GM21825 (cell line): Measurements from ENCODE around the gene C1orf159.
A peak's percentile ranks its signal among the peaks of the same experiment; 100 is the strongest.

Source experiments
- ATAC-seq: cut with Tn5 transposase; IDR thresholded peaks from one replicate; pipeline ENCODE4 v1.9.1; 2021; ENCODE audit warnings: mild to moderate bottlenecking, moderate library complexity; ENCODE audit not compliant: unreplicated experiment

The C1orf159 gene

GRCh38 chr1:1043411-1043810 lies 72.5 kb downstream of the C1orf159 start:
- no peak for ATAC-seq

GRCh38 chr1:1042835-1043234 lies 73.1 kb downstream of the C1orf159 start:
- ATAC-seq, result no peak

GRCh38 chr1:1041873-1042272 lies 74.0 kb downstream of the C1orf159 start:
- ATAC-seq, result no peak

- ATAC-seq, result no peak
Measured at GRCh38 chr1:1041092-1041523, 74.8 kb downstream of the C1orf159 start.

- ATAC-seq, result peak; percentile 39
Measured at GRCh38 chr1:1040004-1040991, 75.6 kb downstream of the C1orf159 start.

- ATAC-seq, result no peak
Measured at GRCh38 chr1:1039145-1039910, 76.6 kb downstream of the C1orf159 start.

- ATAC-seq, result peak; percentile 43
Measured at GRCh38 chr1:1038694-1039093, 77.2 kb downstream of the C1orf159 start.

- no peak for ATAC-seq
Measured at GRCh38 chr1:1037366-1038327, 78.2 kb downstream of the C1orf159 start.

GRCh38 chr1:1035291-1035943 lies 80.5 kb downstream of the C1orf159 start:
- ATAC-seq, result no peak

GRCh38 chr1:1034439-1034781 lies 81.5 kb downstream of the C1orf159 start:
- ATAC-seq, result no peak

- ATAC-seq, result no peak
Measured at GRCh38 chr1:1033731-1034438, 82.0 kb downstream of the C1orf159 start.

- peak; percentile 72 for ATAC-seq
Measured at GRCh38 chr1:1033009-1033587, 82.8 kb downstream of the C1orf159 start.

- ATAC-seq, result no peak
Measured at GRCh38 chr1:1032424-1032823, 83.5 kb downstream of the C1orf159 start.
